ENCODE measurements around the gene ATP6V0C. TPM values are rescaled to one million over a fixed set of nuclear protein-coding genes. Genes with fewer than 3 reads are reported as not detected.
A peak's percentile ranks its signal among the peaks of the same experiment; 100 is the strongest.

The ATP6V0C gene
- total and polyA plus RNA-seq, 4 donors: 17.6 to 132 (median 60.6) TPM

DNA sequence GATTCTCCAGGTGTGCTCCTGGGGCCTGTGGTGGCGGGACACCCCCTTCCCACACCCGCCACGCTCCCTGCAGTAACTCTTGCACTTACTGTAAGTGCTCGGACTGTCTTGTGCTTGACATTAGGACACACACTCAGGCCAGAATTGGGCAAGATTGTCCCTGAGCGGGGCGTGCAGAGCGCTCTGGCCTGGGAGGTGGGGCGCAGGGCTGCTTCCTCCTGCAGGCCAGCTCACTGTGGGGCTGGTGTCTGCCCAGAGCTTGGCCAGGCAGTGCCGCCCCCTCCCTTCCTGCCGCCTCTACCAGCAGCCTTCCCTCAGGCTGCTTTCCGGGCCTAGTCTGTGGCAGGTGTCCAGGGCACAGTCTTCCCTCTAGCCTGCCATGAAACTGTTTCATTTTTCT, 6.1 kb upstream of the ATP6V0C start:
- DNase-seq (ENCODE audit: low spot score): no peak
- H3K36me3 ChIP-seq (ENCODE audit: control insufficient read depth in 4 of 4, insufficient read depth in 3 of 4, low read depth in 1 of 4, low read length in 3 of 4): no peaks in the 10 kb centered on the region
- H3K27me3 ChIP-seq (ENCODE audit: control insufficient read depth in 4 of 4, insufficient read depth in 4 of 4, low read length in 3 of 4): no peaks in the 10 kb centered on the region
- H3K27ac ChIP-seq (ENCODE audit: low read depth in 1 of 2, low read length in 2 of 2): peak overlapping the region; percentile 41 to 74
- no peak overlapping the region for H3K4me3 ChIP-seq (ENCODE audit: low read depth in 1 of 3, low read length in 3 of 3)
- no peak overlapping the region for H3K9ac ChIP-seq (ENCODE audit: low read depth in 1 of 2, low read length in 2 of 2)
- peaks cover 0 to 9% (median 4%) of the 10 kb centered on the region in 4 donors for H3K4me1 ChIP-seq (ENCODE audit: control insufficient read depth in 4 of 4, insufficient read depth in 4 of 4, low read length in 3 of 4)
- H3K9me3 ChIP-seq (ENCODE audit: control insufficient read depth in 4 of 4, low read length in 3 of 4): no peaks in the 10 kb centered on the region
- TF ChIP-seq GABPA (IDR thresholded peaks at IDR 0.05 in 1 of 2, conservative IDR thresholded peaks at IDR 0.05 in 1 of 2) (no peak), RXRA (IDR thresholded peaks at IDR 0.05) (no peak), HNF4G (IDR thresholded peaks at IDR 0.05) (no peak), FOXA2 (IDR thresholded peaks at IDR 0.05) (no peak), HNF4A (conservative IDR thresholded peaks at IDR 0.05) (no peak), NR2F2 (IDR thresholded peaks at IDR 0.05) (no peak), TAF1 (conservative IDR thresholded peaks at IDR 0.05) (no peak), FOXA1 (IDR thresholded peaks at IDR 0.05) (no peak), YY1 (IDR thresholded peaks at IDR 0.05) (no peak), SP1 (IDR thresholded peaks at IDR 0.05) (no peak), ATF3 (IDR thresholded peaks at IDR 0.05) (no peak), REST (IDR thresholded peaks at IDR 0.05) (no peak), ZBTB33 (IDR thresholded peaks at IDR 0.05) (no peak), RAD21 (IDR thresholded peaks at IDR 0.05) (no peak), MAX (IDR thresholded peaks at IDR 0.05) (no peak)
- WGBS: 87% methylated on average over 11 of the region's 11 CpGs

DNA sequence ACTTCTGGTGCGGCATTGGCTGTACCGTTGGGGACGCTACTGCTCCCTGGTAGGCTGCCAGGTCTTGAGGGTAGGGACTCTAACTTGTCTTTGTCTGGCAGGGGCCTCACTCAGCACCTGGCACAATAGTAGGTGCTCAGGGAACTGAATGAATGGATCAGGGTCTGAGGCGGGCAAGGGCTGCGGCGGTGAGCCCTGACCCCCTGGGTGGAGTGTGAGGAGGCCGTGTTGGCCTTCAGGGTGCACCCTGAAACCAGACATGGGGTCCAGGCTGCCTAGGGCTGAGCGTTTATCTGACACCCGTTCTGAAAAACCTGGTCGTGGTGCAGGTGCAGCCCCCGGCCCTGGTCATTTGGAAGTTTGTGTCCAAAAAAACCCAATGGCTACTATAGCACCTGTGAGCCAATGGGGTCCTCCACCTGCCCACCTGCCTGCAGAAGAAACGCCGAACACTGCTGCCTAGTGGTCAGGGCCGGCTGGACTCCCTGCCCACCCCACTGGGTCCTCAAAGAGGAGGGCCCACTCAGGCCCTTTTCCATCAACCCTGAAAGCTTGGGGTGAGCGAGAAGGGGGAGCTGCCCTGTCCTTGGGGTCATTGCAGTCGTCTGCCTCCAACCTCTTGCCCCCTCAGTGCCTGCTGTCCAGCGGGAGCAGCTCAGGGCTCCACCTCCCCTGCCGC, 4.9 kb upstream of the ATP6V0C start:
- H3K9ac ChIP-seq (ENCODE audit: low read depth in 1 of 2, low read length in 2 of 2): no peak overlapping the region
- no peak overlapping the region for H3K4me3 ChIP-seq (ENCODE audit: low read depth in 1 of 3, low read length in 3 of 3)
- no peak for DNase-seq (ENCODE audit: low spot score)
- WGBS: 93% methylated on average over 18 of the region's 18 CpGs
- H3K9me3 ChIP-seq (ENCODE audit: control insufficient read depth in 4 of 4, low read length in 3 of 4): no peaks in the 10 kb centered on the region
- peaks cover 0 to 9% (median 3%) of the 10 kb centered on the region in 4 donors for H3K4me1 ChIP-seq (ENCODE audit: control insufficient read depth in 4 of 4, insufficient read depth in 4 of 4, low read length in 3 of 4)
- no peak overlapping the region for H3K27ac ChIP-seq (ENCODE audit: low read depth in 1 of 2, low read length in 2 of 2)
- no peaks in the 10 kb centered on the region for H3K27me3 ChIP-seq (ENCODE audit: control insufficient read depth in 4 of 4, insufficient read depth in 4 of 4, low read length in 3 of 4)
- H3K36me3 ChIP-seq (ENCODE audit: control insufficient read depth in 4 of 4, insufficient read depth in 3 of 4, low read depth in 1 of 4, low read length in 3 of 4): no peaks in the 10 kb centered on the region
- TF ChIP-seq HNF4A (conservative IDR thresholded peaks at IDR 0.05): no peak
- TF ChIP-seq GABPA (IDR thresholded peaks at IDR 0.05 in 1 of 2, conservative IDR thresholded peaks at IDR 0.05 in 1 of 2): no peak
- TF ChIP-seq MAX (IDR thresholded peaks at IDR 0.05): no peak
- no peak for TF ChIP-seq EGR1 (IDR thresholded peaks at IDR 0.05; ENCODE audit: low read depth in 2 of 2)
- no peak for TF ChIP-seq FOXA2 (IDR thresholded peaks at IDR 0.05)
- no peak for TF ChIP-seq JUND (IDR thresholded peaks at IDR 0.05)
- no peak for TF ChIP-seq SP1 (IDR thresholded peaks at IDR 0.05)
- TF ChIP-seq FOXA1 (IDR thresholded peaks at IDR 0.05): no peak
- no peak for TF ChIP-seq ZBTB33 (IDR thresholded peaks at IDR 0.05)
- TF ChIP-seq, protein P1, sequence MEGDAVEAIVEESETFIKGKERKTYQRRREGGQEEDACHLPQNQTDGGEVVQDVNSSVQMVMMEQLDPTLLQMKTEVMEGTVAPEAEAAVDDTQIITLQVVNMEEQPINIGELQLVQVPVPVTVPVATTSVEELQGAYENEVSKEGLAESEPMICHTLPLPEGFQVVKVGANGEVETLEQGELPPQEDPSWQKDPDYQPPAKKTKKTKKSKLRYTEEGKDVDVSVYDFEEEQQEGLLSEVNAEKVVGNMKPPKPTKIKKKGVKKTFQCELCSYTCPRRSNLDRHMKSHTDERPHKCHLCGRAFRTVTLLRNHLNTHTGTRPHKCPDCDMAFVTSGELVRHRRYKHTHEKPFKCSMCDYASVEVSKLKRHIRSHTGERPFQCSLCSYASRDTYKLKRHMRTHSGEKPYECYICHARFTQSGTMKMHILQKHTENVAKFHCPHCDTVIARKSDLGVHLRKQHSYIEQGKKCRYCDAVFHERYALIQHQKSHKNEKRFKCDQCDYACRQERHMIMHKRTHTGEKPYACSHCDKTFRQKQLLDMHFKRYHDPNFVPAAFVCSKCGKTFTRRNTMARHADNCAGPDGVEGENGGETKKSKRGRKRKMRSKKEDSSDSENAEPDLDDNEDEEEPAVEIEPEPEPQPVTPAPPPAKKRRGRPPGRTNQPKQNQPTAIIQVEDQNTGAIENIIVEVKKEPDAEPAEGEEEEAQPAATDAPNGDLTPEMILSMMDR (IDR thresholded peaks at IDR 0.05; ENCODE audit: low read depth, low read length, missing input control): no peak
- no peak for TF ChIP-seq RXRA (IDR thresholded peaks at IDR 0.05)
- TF ChIP-seq TAF1 (conservative IDR thresholded peaks at IDR 0.05): no peak
- TF ChIP-seq NR2F2 (IDR thresholded peaks at IDR 0.05): no peak
- TF ChIP-seq YY1 (IDR thresholded peaks at IDR 0.05): no peak
- no peak for TF ChIP-seq RAD21 (IDR thresholded peaks at IDR 0.05)
- no peak for TF ChIP-seq HNF4G (IDR thresholded peaks at IDR 0.05)

All from liver (tissue), 9 donors.